Activated CD4-positive, alpha-beta T cell treated with anti-CD3 and anti-CD28 coated beads for 36 hours (primary cell): ENCODE results near the gene ARRDC2. TPM values are rescaled to one million over a fixed set of nuclear protein-coding genes. Genes with fewer than 3 reads are reported as not detected.
"Not testable (repeated sequence)": the region's sequence is repeated elsewhere in the genome, so short reads cannot be mapped to it uniquely, and the experiment has no call there.

ENCODE experiments used
- ATAC-seq: fragments of 200-7000 bp; cut with Tn5 transposase; one replicate; pipeline ENCODE4 v1.10.0; 2021; ENCODE audit warnings: mild to moderate bottlenecking, moderate library complexity
- CTCF ChIA-PET: fragments of 350-600 bp; sonication (Branson Sonifier 250); formaldehyde crosslinking; loops from one replicate; lab custom pipeline; 2021; ENCODE audit warnings: antibody characterized with exemption; lab: Charles Lee
- POLR2A ChIA-PET: fragments of 350-600 bp; sonication (Branson Sonifier 250); formaldehyde crosslinking; loops from one replicate; lab custom pipeline; 2021; ENCODE audit warnings: antibody characterized with exemption, inconsistent platforms; lab: Charles Lee
- DNase-seq: peaks from one replicate; pipeline ENCODE4 v3.0.0-alpha.2; 2020
- H3K27ac Mint-ChIP-seq: one replicate; pipeline ENCODE4 v1.8.0; 2021; ENCODE audit warnings: mixed read lengths
- H3K27me3 Mint-ChIP-seq: one replicate; pipeline ENCODE4 v1.8.0; 2021; ENCODE audit warnings: mixed read lengths
- H3K36me3 Mint-ChIP-seq: one replicate; pipeline ENCODE4 v1.8.0; 2021; ENCODE audit warnings: low read depth, mixed read lengths
- H3K4me1 Mint-ChIP-seq: one replicate; pipeline ENCODE4 v1.8.0; 2021; ENCODE audit warnings: mixed read lengths
- H3K4me3 Mint-ChIP-seq: one replicate; pipeline ENCODE4 v1.8.0; 2021; ENCODE audit warnings: mild to moderate bottlenecking, moderate library complexity, mixed read lengths
- H3K9me3 Mint-ChIP-seq: one replicate; pipeline ENCODE4 v1.8.0; 2021; ENCODE audit warnings: low read depth, mixed read lengths
- intact Hi-C, 2 experiments: fragments of 100-400 bp; cut with DNase I in 1 of 2; cut with micrococcal nuclease in 1 of 2; formaldehyde crosslinking; loops; one replicate each; pipeline versions ENCODE4 v1.14.2 to v1.15.1; 2022 to 2024; cut with DNase I, micrococcal nuclease
- total RNA-seq, 2 experiments: library from RNA; stranded (reverse); gene quantifications; one replicate each; pipeline ENCODE4 v1.2.3, GENCODE V29; 2021

Gene ARRDC2
- total RNA-seq, 2 experiments from 2014 or later = 13.5 to 21.7 TPM

DNA sequence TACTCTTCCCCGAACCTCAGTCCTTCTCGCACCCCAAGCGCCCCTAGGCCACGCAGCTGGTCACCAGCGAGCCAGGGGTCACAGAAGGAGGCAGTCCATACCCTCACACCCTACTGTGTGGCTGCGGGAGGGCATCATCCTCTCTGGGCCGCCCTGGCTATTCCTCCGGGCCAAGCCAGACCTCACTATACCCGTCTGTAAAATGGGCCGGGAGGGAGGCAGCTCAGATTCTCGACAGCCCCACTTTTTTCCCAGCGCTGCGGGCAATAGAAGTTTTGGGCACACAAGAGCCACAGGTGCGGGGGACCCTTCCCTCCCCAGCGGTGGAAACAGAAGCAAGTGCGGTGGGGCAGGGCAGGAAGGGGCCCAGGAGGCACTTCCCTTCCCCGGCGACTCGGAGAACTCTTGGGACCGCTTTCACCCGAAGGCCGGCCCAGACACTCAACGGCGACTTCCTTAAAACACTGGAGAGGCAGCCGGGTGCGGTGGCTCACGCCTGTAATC, 5.6 kb upstream of the ARRDC2 start:
- ChIA-PET POLR2A (interaction anchor here (0.7 kb wide), 1 partner anchor 413 kb away, joined by 3 read pairs; no protein-coding TSS in a partner anchor), CTCF (interaction anchor here (0.6 to 1.2 kb wide), 3 partner anchors 42 to 538 kb away, joined by 3 to 5 read pairs (median 4); no protein-coding TSS in a partner anchor)
- Mint-ChIP-seq H3K27ac (peak overlapping the region; percentile 55), H3K27me3 (no peaks in the 10 kb centered on the region), H3K36me3 (peaks cover 10% of the 10 kb centered on the region), H3K4me3 (peak overlapping the region; percentile 85), H3K9me3 (no peaks in the 10 kb centered on the region), H3K4me1 (peaks cover 25% of the 10 kb centered on the region)
- DNase-seq (peak; percentile 31), ATAC-seq (no peak)
- intact Hi-C loops = loop anchor here in 1 of 2 experiments (10.0 kb wide), 1 partner anchor 152 kb away; the partner anchor contains the start of gene PIK3R2

DNA sequence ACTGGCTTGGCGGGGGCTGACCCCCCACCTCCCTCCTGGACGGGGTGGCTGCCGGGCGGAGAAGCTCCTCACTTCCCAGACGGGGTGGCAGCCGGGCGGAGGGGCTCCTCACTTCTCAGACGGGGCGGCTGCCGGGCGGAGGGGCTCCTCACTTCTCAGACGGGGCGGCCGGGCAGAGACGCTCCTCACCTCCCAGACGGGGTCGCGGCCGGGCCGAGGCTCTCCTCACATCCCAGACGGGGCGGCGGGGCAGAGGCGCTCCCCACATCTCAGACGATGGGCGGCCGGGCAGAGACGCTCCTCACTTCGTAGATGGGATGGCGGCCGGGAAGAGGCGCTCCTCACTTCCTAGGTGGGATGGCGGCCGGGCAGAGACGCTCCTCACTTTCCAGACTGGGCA, 2.2 kb upstream of the ARRDC2 start:
- ATAC-seq, DNase-seq, H3K4me3 Mint-ChIP-seq, H3K9me3 Mint-ChIP-seq, H3K27ac Mint-ChIP-seq, POLR2A ChIA-PET, H3K27me3 Mint-ChIP-seq: not testable (repeated sequence)
- CTCF ChIA-PET = interaction anchor here (1.0 kb wide), 1 partner anchor 53 kb away, joined by 4 read pairs; no protein-coding TSS in a partner anchor
- Mint-ChIP-seq H3K36me3 (peaks cover 23% of the 10 kb centered on the region), H3K4me1 (peaks cover 31% of the 10 kb centered on the region)
- intact Hi-C loops = loop anchor here (2.0 to 10.0 kb wide), 3 partner anchors 149 to 247 kb away; partner anchors contain the start of gene PIK3R2 (in 1 of the 2)

DNA sequence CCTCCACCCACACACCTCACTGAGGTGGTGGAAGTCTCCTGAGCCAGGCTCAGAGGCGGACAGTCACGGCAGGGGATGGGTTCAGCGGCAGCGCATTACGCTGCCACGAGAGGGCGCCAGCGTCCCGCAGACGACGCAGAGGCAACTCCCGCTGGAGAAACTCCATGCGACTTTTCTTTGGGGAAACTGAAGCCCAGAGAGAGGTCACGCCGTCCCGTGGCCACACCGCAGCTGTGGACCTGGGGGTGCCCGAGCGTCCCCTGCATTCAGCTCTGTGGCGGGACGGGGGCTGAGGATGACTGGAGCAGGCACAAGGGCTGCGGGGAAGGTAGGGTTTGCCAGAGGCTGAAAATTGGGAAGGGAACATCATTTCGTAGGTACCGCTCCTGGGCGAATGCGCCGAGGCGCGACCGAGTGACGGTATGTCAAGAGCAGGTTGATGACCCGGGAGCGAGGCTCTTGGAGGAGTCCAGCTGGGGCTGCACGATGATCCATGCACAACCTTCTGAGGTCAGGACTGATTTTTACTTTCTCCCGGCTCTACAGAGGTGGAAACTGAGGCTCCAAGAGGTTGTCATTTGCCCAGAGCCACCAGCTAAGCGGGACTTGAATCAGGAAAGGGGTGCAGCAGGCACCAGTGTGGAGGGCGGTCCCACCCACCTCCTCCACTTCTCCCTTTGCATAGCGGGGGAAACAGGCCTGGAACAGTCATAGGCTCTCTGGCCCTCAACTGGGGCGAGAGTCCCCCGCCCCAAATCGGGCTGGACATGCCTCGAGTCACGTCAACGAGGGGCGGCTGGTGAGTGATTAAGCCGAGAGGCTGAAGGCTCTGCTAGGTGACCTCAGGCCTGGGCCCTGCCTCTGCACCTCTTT, 690 bp upstream of the ARRDC2 start:
- intact Hi-C loops = loop anchor here (1.0 to 10.0 kb wide), 8 partner anchors 38 to 246 kb away; partner anchors contain the start of gene PIK3R2 (in 1 of the 2)
- DNase-seq (peak; percentile 89), ATAC-seq (peak; percentile 72)
- H3K36me3 Mint-ChIP-seq = peaks cover 29% of the 10 kb centered on the region
- peak overlapping the region; percentile 81 for H3K27ac Mint-ChIP-seq
- H3K27me3 Mint-ChIP-seq = no peaks in the 10 kb centered on the region
- CTCF ChIA-PET = interaction anchor here (0.9 to 6.0 kb wide), 14 partner anchors 8 to 153 kb away, joined by 3 to 71 read pairs (median 5); partner anchors contain the start of gene CCDC124
- H3K4me3 Mint-ChIP-seq = peak overlapping the region; percentile 73
- peaks cover 31% of the 10 kb centered on the region for H3K4me1 Mint-ChIP-seq
- H3K9me3 Mint-ChIP-seq = no peaks in the 10 kb centered on the region
- POLR2A ChIA-PET = no interaction called here

- POLR2A ChIA-PET = no interaction called here
- intact Hi-C loops = loop anchor here (1.0 to 10.0 kb wide), 3 partner anchors 12 to 243 kb away; partner anchors contain the start of gene PIK3R2 (in 1 of the 2)
Measured at GRCh38 chr19:18008814-18009213, 844 bp downstream of the ARRDC2 start.

GRCh38 chr19:18009412-18010066, 1.6 kb downstream of the ARRDC2 start:
- Mint-ChIP-seq H3K27ac (peak overlapping the region; percentile 77), H3K4me3 (peak overlapping the region; percentile 58), H3K27me3 (no peaks in the 10 kb centered on the region), H3K36me3 (peaks cover 43% of the 10 kb centered on the region), H3K4me1 (peaks cover 43% of the 10 kb centered on the region), H3K9me3 (no peaks in the 10 kb centered on the region)
- POLR2A ChIA-PET = no interaction called here
- DNase-seq (peak; percentile 53), ATAC-seq (no peak)
- CTCF ChIA-PET = interaction anchor here (0.6 to 6.0 kb wide), 4 partner anchors 12 to 49 kb away, joined by 3 to 71 read pairs (median 10); no protein-coding TSS in a partner anchor
- intact Hi-C loops = loop anchor here in 1 of 2 experiments (5.0 to 10.0 kb wide), 2 partner anchors 145 to 243 kb away; partner anchors contain the start of gene PIK3R2

More at GRCh38 chr19:18008814-18009213, 844 bp downstream of the ARRDC2 start:
- Mint-ChIP-seq H3K9me3 (no peaks in the 10 kb centered on the region), H3K36me3 (peaks cover 37% of the 10 kb centered on the region), H3K4me3 (peak overlapping the region; percentile 58), H3K27me3 (no peaks in the 10 kb centered on the region), H3K27ac (peak overlapping the region; percentile 77), H3K4me1 (peaks cover 35% of the 10 kb centered on the region)
- no peak for DNase-seq
- CTCF ChIA-PET = interaction anchor here (0.6 to 6.0 kb wide), 7 partner anchors 13 to 76 kb away, joined by 3 to 71 read pairs (median 7); partner anchors contain the start of gene CCDC124
- no peak for ATAC-seq

DNA sequence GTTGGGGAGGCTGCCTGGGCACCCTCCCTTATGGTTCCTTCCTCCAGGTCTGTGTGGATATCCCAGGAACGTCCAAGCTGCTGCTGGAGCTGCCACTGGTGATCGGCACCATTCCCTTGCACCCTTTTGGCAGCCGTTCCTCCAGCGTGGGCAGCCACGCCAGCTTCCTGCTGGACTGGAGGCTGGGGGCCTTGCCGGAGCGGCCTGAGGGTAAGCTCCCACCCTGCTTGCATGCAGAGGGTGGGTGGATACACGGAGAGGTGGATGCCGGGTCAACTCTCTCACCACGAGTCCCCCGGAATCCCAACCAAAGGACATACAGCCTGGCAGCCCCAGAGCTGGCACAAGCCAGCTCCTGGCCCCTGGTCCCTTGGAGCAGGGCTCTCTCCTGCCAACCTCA, 2.2 kb downstream of the ARRDC2 start:
- H3K4me3 Mint-ChIP-seq = no peak overlapping the region
- ChIA-PET CTCF (interaction anchor here (0.6 to 6.0 kb wide), 3 partner anchors 12 to 48 kb away, joined by 3 to 71 read pairs (median 8); no protein-coding TSS in a partner anchor), POLR2A (no interaction called here)
- DNase-seq (no peak), ATAC-seq (no peak)
- no peaks in the 10 kb centered on the region for H3K27me3 Mint-ChIP-seq
- H3K27ac Mint-ChIP-seq = no peak overlapping the region
- intact Hi-C loops = no loop called here
- no peaks in the 10 kb centered on the region for H3K9me3 Mint-ChIP-seq
- H3K4me1 Mint-ChIP-seq = peaks cover 49% of the 10 kb centered on the region
- peaks cover 46% of the 10 kb centered on the region for H3K36me3 Mint-ChIP-seq

DNA sequence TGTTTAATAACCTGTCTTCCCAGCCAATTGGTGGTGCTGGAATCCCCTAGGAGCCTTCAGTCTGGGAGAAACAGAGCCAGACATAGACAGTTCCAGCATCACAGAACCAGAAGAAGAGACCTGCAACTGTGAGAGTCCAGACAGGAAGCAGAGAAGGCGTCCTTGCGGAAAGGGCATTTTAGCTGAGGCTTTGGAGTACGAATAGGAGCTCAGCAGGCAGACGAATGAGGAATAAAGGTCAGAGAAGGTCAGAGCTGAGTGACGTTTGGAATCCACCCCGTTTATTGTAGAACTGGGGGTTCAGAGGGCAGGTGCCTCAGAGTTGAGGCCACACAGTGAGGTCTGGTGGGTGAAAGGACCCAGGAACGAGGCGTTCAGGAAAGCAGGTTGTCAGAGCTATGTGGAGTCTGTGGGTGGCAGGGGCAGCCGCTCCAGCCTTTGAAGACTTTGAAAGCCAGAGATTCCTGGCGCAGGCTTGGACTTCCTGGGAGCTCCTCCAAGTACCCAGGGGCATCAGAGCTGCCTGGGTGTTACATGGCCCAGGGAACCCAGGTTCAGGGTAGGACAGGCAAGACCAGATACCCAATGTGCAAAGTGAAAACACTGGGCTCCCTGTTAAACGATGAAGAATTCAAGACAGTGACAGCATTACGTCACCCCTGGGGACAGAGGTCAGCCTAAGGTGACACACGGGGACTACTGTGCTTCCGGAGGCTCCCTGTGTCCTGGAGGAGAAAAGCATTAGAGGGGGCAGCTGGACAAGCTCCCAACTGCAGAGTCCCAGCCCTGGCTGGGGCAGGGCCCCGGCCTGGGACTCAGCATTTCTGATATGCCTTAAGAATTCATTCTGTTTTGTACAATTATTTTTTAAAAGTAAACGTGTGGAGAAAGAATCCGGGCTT, 5.5 kb downstream of the ARRDC2 start:
- ChIA-PET POLR2A (no interaction called here), CTCF (interaction anchor here (0.9 kb wide), 1 partner anchor 42 kb away, joined by 3 read pairs; no protein-coding TSS in a partner anchor)
- H3K4me3 Mint-ChIP-seq = no peak overlapping the region
- H3K27ac Mint-ChIP-seq = peak overlapping the region; percentile 74
- DNase-seq = no peak
- peaks cover 46% of the 10 kb centered on the region for H3K36me3 Mint-ChIP-seq
- H3K4me1 Mint-ChIP-seq = peaks cover 56% of the 10 kb centered on the region
- no peaks in the 10 kb centered on the region for H3K9me3 Mint-ChIP-seq
- H3K27me3 Mint-ChIP-seq = no peaks in the 10 kb centered on the region
- peak; percentile 23 for ATAC-seq
- intact Hi-C loops = no loop called here

GRCh38 chr19:18014197-18014596, 6.2 kb downstream of the ARRDC2 start:
- Mint-ChIP-seq H3K27me3 (no peaks in the 10 kb centered on the region), H3K4me3 (peak overlapping the region; percentile 23), H3K36me3 (peaks cover 38% of the 10 kb centered on the region), H3K27ac (peak overlapping the region; percentile 74), H3K9me3 (no peaks in the 10 kb centered on the region), H3K4me1 (peaks cover 52% of the 10 kb centered on the region)
- ATAC-seq = peak; percentile 71
- DNase-seq = peak; percentile 60
- ChIA-PET CTCF (interaction anchor here (0.7 to 1.2 kb wide), 2 partner anchors 10 to 426 kb away, joined by 3 read pairs; no protein-coding TSS in a partner anchor), POLR2A (no interaction called here)
- intact Hi-C loops = no loop called here

- POLR2A ChIA-PET = interaction anchor here (0.8 kb wide), 1 partner anchor 16 kb away, joined by 4 read pairs; no protein-coding TSS in a partner anchor
- H3K27ac Mint-ChIP-seq = no peak overlapping the region
- H3K4me1 Mint-ChIP-seq = peaks cover 61% of the 10 kb centered on the region
Measured at GRCh38 chr19:18016209-18016910, 8.4 kb downstream of the ARRDC2 start.

More at GRCh38 chr19:18016209-18016910, 8.4 kb downstream of the ARRDC2 start:
- CTCF ChIA-PET = interaction anchor here (1.5 kb wide), 1 partner anchor 41 kb away, joined by 4 read pairs; no protein-coding TSS in a partner anchor
- Mint-ChIP-seq H3K36me3 (peaks cover 29% of the 10 kb centered on the region), H3K27me3 (no peaks in the 10 kb centered on the region), H3K4me3 (no peak overlapping the region), H3K9me3 (no peaks in the 10 kb centered on the region)
- DNase-seq (no peak), ATAC-seq (no peak)
- intact Hi-C loops = no loop called here
